Body of pancreas (tissue), 4 donors: ENCODE data around the gene TPRA1. TPM values are rescaled to one million over a fixed set of nuclear protein-coding genes. Genes with fewer than 3 reads are reported as not detected.

Source experiments
- ATAC-seq: fragments of 150-250 bp; one replicate; pipeline ENCODE4 v1.9.1; 2016
- DNase-seq, 4 donors: peaks; one replicate each; pipeline ENCODE4 v3.0.0-alpha.2; 2019
- H3K27ac ChIP-seq, 4 donors: fragments of 200-600 bp; sonication (generic); 1 replicate in 3 of 4; 2 replicates in 1 of 4; pipeline versions ENCODE4 v1.5.1 to v1.6.1; 2016 to 2019; ENCODE audit warnings: mild to moderate bottlenecking in 1 of 4, mixed read lengths in 1 of 4, moderate library complexity in 1 of 4
- H3K27me3 ChIP-seq, 2 donors: fragments of 200-600 bp; sonication (generic); one replicate each; pipeline ENCODE4 v1.6.0; 2016; ENCODE audit warnings: mild to moderate bottlenecking in 1 of 2
- H3K36me3 ChIP-seq, 2 donors: fragments of 200-600 bp; sonication (generic); replicated peaks in 1 of 2; 2 replicates each; pipeline ENCODE4 v1.5.1; 2016; ENCODE audit warnings: low read depth in 2 of 2; ENCODE audit not compliant: insufficient read depth in 1 of 2
- H3K4me1 ChIP-seq: fragments of 200-600 bp; sonication (generic); one replicate; pipeline ENCODE4 v1.6.0; 2016
- H3K4me3 ChIP-seq, 2 donors: fragments of 200-600 bp; sonication (generic); 1 replicate in 1 of 2; 2 replicates in 1 of 2; pipeline ENCODE4 v1.5.1; 2016 to 2019
- H3K9me3 ChIP-seq, 3 donors: fragments of 200-600 bp; sonication (generic); 1 replicate in 2 of 3; 2 replicates in 1 of 3; pipeline ENCODE4 v1.5.1; 2016
- POLR2A ChIP-seq, 3 donors: fragments of 450-650 bp; IDR thresholded peaks; one replicate each; pipeline ENCODE4 v1.6.1; 2016; ENCODE audit warnings: antibody characterized with exemption in 3 of 3, mild to moderate bottlenecking in 2 of 3
- WGBS, 2 donors: methylation state at CpG; one replicate each; pipeline ENCODE4 v1.1.5; 2017; 5-methylcytosine and 5-hydroxymethylcytosine counted together
- intact Hi-C: fragments of 100-400 bp; cut with DNase I; formaldehyde crosslinking; loops from one replicate; pipeline ENCODE4 v1.15.1; 2023
- total RNA-seq, 2 donors: library from RNA; depleted of rRNA; stranded (reverse); fragments of >200 nt; gene quantifications; one replicate each; pipeline ENCODE4 v1.1.0, GENCODE V29; 2016
- TF ChIP-seq, protein P1 (sequence below), 7 experiments: fragments of 450-650 bp in 4 of 7; fragments of 200-600 bp in 3 of 7; sonication (generic) in 3 of 7; IDR thresholded peaks; one replicate each; pipeline ENCODE4 v1.5.1; 2016 to 2019; ENCODE audit warnings: antibody characterized with exemption in 7 of 7

TPRA1 gene
- total RNA-seq, 2 donors from 2014 or later: 31.4 to 31.6 TPM

DNA sequence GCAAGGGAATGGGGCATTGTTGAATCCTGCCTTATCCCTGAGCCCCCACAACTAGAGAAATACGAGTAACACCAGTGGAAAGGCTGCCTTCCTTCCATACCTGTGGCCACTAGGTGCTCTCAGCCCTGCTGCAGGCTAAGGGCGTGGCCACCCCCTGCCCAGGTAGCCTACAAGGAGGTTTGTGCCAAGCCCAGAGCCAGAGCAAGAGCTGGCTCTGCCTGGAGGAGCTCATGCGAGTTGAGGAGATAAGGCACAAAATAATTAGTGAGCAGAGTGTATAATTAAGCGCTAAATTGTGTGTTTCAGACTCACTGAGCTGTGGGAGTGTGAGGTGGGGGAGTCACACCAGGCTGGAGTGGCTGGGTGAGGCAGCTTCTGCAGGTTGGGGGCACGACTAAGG lies 49.2 kb downstream of the TPRA1 start:
- no peak overlapping the region for H3K27ac ChIP-seq
- H3K4me3 ChIP-seq: no peak overlapping the region
- no peaks in the 10 kb centered on the region for H3K27me3 ChIP-seq
- WGBS, 2 donors: 59 to 79% methylated on average over 3 to 5 of the region's 5 CpGs
- H3K4me1 ChIP-seq: peaks cover 8% of the 10 kb centered on the region
- ATAC-seq (no peak), DNase-seq (no peak)
- TF ChIP-seq, protein P1, sequence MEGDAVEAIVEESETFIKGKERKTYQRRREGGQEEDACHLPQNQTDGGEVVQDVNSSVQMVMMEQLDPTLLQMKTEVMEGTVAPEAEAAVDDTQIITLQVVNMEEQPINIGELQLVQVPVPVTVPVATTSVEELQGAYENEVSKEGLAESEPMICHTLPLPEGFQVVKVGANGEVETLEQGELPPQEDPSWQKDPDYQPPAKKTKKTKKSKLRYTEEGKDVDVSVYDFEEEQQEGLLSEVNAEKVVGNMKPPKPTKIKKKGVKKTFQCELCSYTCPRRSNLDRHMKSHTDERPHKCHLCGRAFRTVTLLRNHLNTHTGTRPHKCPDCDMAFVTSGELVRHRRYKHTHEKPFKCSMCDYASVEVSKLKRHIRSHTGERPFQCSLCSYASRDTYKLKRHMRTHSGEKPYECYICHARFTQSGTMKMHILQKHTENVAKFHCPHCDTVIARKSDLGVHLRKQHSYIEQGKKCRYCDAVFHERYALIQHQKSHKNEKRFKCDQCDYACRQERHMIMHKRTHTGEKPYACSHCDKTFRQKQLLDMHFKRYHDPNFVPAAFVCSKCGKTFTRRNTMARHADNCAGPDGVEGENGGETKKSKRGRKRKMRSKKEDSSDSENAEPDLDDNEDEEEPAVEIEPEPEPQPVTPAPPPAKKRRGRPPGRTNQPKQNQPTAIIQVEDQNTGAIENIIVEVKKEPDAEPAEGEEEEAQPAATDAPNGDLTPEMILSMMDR (IDR thresholded peaks at IDR 0.05): no peak
- no peak for TF ChIP-seq POLR2A (IDR thresholded peaks at IDR 0.05)
- intact Hi-C loops: loop anchor here (10.0 kb wide), 1 partner anchor 857 kb away; no protein-coding TSS in a partner anchor
- H3K36me3 ChIP-seq: no peaks in the 10 kb centered on the region
- H3K9me3 ChIP-seq: no peaks in the 10 kb centered on the region

DNA sequence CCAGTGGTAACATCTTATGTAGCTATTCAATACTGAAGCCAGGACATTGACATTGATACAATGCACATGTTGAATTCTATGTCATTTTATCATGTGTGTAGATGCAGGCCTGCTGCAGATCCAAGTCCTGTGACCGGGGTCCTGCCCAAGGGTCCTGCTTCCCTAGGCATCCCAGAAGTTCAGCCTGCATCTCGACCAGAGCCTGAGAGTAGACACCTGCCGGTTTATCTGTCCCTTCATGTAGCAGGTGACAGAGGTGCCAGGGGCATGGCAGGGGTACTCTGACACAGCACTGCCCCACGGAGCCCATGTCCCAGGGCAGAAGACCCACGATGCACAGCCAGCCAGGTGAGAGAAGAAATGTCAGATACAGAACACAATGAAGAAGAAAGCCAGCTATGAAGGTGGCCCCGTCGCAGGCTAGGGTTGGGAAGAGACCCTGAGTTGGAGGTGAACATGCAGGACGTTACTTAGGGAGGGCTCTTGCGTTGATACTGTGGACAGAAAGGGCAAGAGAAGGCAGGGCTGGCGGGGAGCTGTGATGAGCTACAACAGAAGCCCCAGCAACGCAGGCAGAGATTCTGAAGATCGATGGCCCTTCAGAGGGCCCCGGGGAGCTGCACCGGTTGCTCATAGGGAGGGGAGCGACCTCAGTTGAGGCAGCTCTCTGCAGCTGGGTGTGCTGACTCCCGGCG lies 51.0 kb downstream of the TPRA1 start:
- Histone ChIP-seq H3K27ac (no peak overlapping the region), H3K4me3 (no peak overlapping the region), H3K27me3 (no peaks in the 10 kb centered on the region), H3K36me3 (no peaks in the 10 kb centered on the region), H3K9me3 (no peaks in the 10 kb centered on the region), H3K4me1 (peaks cover 8% of the 10 kb centered on the region)
- 58 to 64% methylated on average over 17 of the region's 17 CpGs for WGBS, 2 donors
- DNase-seq (no peak), ATAC-seq (no peak)
- intact Hi-C loops: loop anchor here (10.0 kb wide), 1 partner anchor 855 kb away; no protein-coding TSS in a partner anchor
- TF ChIP-seq, protein P1 (IDR thresholded peaks at IDR 0.05): no peak
- TF ChIP-seq POLR2A (IDR thresholded peaks at IDR 0.05): no peak

DNA sequence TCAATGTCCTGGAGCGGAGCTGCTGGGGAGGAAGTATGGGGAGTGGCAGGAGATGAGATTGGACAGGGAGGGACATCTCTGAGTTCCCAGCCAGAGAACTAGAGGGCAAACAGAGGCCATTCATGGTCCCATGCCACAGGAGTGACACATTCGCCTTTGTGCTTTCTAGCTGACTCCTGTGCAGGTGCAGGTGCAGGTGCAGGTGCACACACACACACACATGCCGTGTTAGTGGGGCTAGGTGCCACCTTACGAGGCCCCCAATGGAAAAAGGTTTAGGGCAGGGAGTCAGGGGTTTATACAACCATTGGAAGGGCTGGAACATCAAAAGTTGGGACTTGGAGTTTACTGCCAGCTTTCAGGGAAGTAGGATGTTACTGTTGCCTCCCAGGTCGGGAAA lies 52.0 kb downstream of the TPRA1 start:
- H3K4me1 ChIP-seq: peaks cover 8% of the 10 kb centered on the region
- no peak overlapping the region for H3K4me3 ChIP-seq
- intact Hi-C loops: no loop called here
- no peaks in the 10 kb centered on the region for H3K27me3 ChIP-seq
- ATAC-seq: no peak
- no peak overlapping the region for H3K27ac ChIP-seq
- TF ChIP-seq, protein P1 (IDR thresholded peaks at IDR 0.05): no peak
- no peak for TF ChIP-seq POLR2A (IDR thresholded peaks at IDR 0.05)
- whole genome bisulfite sequencing, 2 donors: 57% methylated on average over 5 of the region's 5 CpGs
- no peaks in the 10 kb centered on the region for H3K36me3 ChIP-seq
- no peaks in the 10 kb centered on the region for H3K9me3 ChIP-seq
- no peak for DNase-seq

DNA sequence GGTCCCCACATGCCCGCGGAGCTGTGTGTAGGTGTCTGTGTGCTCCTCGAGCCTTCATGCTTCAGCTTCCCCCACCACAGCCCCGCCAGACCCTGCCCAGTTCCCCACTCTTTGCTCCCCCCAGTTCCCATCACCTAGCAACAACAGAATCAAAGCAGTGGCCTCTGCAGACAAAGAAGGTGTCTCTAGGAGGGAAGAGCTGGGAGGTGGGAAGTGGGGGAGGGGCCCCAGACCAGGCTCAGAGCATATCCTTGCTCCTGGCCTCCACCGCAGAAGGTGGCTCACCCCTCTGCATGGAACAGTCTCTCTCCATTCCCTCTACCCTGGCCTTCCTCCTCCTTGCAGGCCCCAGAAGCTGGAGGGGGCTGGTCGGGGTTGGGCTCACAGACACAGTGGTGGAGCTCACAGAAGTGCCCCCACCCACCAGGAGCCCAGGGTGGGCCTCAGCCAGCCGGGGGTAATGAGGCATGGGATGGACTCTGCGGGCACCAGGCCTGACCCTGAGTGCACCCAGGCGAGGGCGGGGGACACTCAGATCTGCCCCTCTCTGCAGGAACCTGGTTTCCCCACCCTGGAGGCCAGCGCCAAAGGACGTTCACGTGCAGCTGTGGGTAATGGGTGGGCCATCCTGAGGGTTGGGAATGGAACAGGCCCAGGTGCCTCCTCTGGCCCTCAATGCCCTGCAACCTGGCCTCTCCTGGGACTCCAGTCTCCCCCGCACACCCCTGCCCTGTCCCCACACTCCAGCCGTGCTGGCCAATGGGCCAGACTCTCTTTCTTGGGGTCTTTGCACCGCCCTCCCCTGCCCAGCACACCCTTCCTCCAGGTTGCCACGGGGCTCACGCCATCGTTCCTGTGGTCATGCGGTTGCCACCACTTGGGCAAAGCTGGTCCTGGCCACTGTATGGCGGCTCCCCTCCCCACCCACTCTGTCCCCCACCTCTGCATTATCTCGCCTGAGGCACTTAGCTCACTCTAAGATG lies 53.4 kb downstream of the TPRA1 start:
- intact Hi-C loops: no loop called here
- Histone ChIP-seq H3K4me1 (peaks cover 2% of the 10 kb centered on the region), H3K36me3 (no peaks in the 10 kb centered on the region), H3K27ac (no peak overlapping the region), H3K9me3 (no peaks in the 10 kb centered on the region), H3K4me3 (no peak overlapping the region), H3K27me3 (no peaks in the 10 kb centered on the region)
- TF ChIP-seq POLR2A (IDR thresholded peaks at IDR 0.05): no peak
- TF ChIP-seq, protein P1 (IDR thresholded peaks at IDR 0.05): no peak
- ATAC-seq (no peak), DNase-seq (no peak)
- 75 to 82% methylated on average over 10 to 21 of the region's 22 CpGs for WGBS, 2 donors
